ENCODE measurements around the gene GSK3B.

GSK3B gene

DNA sequence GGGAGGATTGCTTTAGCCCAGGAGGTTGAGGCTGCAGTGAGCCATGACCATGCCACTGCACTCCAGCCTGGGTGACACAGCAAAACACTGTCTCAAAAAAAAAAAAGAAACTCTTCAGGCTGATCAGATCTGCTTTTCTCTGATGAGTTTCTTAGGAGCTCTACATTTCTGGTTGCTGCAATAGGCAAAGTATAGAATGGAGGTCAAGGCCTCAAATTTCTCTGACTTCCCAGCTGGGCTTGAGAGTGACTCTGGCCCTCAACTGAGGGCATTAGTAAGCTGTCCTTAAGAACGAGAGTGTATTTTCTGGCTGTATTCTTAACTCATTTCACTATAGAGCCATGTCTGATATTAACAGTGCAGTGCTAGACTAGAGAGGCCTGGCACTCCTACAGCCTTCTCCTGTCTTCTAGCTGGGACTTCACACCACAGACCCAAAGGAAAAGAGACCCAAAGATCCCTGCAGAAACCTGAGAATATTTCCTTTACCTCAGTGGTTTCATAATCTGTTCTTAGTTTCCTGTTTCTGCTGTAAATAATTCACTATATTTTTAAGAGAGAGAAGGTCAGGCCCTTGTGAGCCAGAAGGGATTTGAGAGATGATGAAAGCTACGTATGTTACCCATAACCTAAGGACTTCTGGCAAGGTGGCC is 314.4 kb downstream of the GSK3B start:
- DNase-seq (ENCODE audit: low read depth in 2 of 2), result no peak

DNA sequence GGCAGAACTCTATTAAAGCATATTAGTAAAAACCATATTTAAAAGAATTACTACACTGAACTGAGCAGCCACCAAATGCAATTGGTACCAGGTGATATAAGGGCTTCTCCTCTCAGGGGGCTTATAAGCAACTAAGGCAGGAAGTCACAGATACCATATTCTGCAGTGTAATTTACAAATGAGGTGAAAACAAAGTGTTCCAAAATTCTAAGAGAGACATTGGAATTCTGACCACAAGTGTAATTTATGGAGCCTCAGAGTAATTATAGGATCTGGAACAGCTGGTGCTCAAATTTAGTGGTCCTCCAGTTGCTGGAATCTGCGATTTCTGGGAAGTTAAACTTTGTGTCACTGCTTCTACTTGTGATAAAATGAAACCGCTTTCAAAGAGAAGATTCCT is 315.4 kb downstream of the GSK3B start:
- no peak for DNase-seq (ENCODE audit: low read depth in 2 of 2)

DNA sequence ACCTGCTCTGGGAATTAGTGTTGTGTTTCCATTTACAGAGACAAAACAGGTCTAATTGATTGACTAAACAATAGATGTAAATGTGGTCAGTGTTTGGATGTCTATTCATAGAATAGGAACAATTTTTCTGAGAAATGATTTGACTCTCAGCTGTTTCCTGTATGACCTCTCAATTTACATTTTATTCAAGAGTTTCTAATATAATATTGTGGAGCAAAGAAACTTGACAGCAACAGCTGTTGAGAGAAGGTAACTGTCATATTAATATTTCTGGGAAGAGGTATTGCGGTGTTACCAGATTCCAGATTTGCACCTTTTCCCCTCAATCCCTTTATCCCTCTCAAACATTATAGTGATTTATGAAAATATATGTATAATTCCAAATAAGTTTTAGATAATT is 316.1 kb downstream of the GSK3B start:
- DNase-seq (ENCODE audit: low read depth in 2 of 2), result no peak

DNA sequence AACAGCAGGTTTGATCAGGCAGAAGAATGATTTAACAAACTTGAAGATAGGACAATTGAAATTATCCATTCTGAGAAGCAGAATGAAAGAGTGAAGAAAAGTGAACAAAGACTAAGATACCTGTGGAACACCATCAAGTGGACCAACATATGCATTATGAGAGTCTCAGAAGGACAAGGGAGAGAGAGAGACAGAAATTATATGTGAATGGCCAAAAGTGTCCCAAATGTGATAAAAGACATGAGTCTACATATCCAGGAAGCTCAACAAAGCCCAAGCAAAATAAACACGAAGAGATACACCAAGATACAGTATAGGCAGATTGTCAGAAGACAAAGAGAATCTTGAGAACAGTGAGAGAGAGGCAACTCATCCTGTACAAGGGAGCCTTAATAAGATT is 317.9 kb downstream of the GSK3B start:
- DNase-seq (ENCODE audit: low read depth in 2 of 2), result no peak

DNA sequence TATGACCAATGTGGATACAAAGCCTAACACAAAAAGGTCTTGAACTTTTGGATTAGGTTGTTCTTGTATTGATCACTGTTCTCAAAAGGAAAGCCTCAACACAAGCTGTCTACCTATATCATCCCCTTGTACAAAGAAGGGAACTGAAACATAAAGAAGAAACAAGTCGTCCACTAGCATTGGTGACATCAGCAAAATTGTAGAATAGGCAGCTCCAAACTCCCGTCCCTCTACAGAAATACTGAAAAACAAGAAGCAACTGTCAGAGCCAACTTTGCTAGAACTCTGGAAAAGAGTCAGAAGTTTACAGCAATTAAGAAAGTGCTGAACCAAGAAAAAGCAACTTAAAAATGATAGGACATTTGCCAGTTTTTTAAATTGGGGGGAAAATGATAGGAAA is 319.8 kb downstream of the GSK3B start:
- no peak for DNase-seq (ENCODE audit: low read depth in 2 of 2)

Data from stimulated activated CD4-positive, alpha-beta T cell treated with anti-CD3 and anti-CD28 coated beads, Interleukin-12 subunit alpha, Interleukin-12 subunit beta, amount 100 ng/mL, for 24 hours (primary cell).